GM19324 (cell line): ENCODE data around the gene TMEM151B.

ENCODE experiments used
- ATAC-seq: cut with Tn5 transposase; IDR thresholded peaks from one replicate; pipeline ENCODE4 v1.9.1; 2021; ENCODE audit warnings: mild to moderate bottlenecking, moderate library complexity; ENCODE audit not compliant: unreplicated experiment, low FRiP score

Gene TMEM151B

DNA sequence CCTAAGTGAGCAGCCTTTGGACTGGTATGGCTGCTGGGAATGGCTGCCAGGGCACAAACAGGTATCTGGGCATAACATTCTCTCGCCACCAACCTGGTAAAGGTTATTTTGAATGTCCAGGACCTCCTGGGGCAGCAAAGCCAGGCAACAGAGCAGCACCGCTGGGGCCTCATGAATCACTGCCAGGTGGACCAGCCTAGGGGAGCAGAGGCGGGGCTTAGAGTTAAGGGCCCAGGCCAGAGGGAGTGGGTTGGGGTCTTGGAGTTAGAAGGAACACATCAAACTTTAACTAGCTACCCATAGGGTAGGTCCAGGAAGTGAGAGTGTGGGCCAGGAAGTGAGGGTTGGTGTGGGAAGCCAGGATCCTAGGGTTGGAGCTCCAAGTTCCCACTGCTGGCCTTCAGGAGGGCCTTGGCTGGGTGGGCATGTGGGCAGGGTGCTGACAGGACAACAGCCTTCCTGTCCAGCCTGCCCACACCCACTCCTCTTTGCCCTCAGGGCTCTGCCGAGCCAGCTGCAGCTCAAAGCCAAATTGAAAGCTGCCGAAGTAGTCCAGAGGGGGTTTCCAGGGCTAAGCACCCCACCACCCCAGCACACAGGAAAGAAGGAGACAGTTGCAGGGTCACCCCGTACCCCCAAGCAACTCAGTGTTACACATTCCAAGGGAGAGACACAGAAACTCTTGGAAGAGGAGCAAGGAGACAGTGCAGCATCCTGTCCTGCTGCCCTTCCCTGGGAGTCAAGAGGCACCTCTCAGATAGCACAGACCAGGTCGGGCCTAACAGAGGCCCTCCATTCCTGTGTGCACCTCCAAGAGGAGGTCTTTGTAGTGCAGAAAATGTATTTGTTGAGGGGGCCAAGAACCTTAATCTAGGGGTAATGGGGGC, 7.5 kb upstream of the TMEM151B start:
- no peak for ATAC-seq

DNA sequence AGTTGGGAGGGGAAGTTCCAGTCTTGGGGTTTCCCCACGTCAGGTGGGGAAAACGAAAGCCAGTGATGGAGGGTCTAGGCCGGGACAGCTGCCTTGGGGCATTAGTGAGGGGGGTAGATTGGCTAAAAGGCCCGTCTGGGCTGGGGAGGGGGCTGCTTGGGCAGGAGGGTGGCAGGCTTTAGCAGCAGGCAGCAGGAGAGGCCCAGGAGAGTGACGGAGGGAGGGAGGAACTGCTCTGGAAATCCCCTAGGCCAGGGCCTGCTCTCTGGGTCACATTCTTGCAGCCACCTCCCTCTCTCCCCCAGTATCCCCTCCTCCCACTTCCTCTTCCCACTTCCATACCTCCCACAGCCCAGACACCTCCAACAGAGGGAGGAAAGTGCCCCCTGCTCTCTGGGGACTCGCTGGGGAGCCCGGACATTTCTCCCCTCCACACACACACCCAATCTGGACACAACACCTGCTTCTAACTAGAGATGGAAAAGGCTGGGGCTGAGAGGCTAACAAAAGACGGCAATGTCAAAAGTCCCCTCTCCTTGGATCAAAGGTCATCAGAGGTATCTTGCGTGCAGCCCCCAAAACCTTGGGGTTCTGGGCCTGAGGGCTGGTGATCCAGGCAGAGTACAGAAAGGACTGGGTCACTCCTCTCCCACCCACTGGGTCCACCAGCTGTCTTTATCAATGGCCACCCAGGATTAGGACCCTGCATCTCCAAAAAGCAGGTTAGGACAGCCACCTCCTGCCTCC, 6.7 kb upstream of the TMEM151B start:
- ATAC-seq: no peak

DNA sequence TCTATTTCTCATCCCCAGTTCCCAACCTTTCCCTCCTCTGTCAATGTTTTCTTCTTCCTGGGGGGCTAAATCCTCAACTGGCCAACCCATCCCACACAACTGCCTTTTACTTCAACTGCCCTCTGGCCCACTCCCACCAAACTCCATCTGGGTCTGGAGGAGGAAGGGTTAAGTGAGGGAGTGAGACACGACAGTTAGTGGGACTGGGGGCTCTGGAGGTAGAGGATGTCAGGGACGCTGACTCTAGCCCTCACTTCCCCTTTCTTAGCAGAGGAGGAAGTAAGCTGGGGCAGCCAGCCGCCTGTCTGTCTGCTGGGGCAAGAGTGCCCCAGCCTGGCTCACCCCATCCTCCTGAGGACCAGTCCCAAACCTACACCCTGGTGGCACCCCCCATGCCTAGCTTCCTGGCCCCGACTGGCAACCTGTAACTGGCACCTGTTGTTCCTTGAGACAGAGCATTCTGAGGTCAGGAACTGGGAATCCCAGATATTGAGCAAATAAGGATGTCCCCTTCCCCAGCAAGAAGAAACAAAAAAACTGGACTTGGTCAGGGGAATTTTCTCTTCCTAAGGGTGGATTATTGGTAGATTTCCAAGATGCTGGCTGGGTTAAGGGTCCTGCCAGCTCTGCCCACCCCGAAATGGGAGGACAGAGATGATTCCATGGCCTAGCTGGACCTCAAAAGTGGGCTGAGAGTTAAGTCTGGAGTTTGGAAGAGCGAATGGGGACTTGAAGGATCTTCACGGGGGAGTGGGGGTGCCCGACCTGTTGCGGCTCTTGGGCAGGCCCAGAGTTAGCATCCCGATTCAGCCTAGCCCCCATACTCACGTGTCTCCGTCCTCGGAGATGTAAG, 5.9 kb upstream of the TMEM151B start:
- peak; percentile 43 for ATAC-seq

DNA sequence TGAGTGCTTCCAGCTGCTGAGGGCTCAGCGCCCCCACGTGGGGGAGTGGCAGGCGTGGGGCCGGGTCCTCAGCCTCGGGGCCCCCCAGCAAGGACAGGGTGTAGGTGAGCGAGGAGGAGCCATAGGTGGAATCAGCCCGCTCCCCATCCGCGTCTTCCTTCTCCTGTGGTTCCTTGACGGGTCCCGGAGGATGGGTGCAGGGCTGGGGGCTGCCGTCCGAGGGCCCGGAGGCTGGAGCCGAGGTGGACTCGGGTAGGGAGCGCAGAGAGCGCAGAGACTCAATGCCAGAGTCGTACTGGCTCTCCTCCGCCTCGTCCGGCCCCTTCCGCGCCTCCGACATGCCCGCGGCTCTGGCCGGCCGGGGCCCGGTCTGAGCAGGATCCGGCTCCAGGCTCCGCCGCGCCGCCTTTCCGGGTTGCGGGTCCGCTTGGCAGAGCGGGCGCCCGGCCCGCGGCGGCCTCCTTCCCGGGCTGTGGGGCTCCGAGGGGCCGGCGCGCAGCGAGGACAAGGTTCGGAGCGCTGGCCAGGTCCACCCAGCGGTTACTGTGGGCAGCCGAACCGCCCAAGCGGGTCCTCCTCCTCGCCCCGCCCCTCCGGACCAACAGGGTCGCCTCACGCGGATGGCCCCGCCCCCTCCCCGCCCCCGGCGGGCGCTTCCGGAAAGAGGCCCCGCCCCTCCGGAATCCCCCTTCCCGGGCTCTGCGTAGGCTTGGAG, 5.1 kb upstream of the TMEM151B start, which contains the start of gene NFKBIE:
TSS of gene NFKBIE (minus strand) at position 545 of the 715 bp plus-strand sequence. CDS start at position 340, 205 bp downstream.
- peak; percentile 53 for ATAC-seq

DNA sequence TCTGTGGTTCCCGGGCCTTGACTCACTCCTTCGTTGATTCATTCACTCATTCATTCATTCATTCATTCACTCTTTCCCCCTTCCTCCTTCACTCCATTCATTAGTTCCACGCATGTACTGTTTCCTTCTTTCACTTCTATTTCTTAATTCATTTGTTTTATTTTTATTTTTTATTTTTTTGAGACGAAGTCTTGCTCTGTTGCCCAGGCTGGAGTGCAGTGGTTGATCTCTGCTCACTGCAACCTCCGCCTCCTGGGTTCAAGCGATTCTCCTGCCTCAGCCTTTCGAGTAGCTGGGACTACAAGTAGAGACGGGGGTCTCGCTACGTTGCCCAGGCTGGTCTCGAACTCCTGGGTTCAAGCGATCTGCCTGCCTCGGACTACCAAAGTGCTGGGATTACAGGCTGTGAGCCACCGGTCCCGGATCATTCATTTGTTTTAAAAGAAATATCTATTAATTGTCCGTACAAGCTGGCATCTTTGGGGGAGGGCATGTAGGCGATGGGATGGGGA, 4.5 kb upstream of the TMEM151B start:
- ATAC-seq: no peak

DNA sequence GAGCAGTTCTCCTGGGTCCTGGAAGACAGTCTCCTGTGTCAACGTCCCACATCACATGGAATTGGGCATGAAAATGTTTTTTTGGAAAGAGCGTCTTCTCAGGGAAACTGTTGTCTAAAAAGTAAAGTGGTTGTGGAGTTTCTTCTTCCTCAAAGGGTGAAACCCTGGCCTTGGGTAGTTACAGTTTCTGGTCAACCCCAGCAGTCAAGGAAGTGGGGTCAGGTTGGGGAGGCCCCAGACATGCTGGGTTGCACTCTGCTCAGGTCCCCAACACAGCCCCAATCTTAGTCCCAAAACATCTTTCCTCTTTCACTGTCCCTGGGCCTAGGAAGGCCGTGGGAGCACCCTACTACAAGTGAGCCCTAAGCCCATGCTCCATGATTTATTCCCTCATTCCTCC, 3.9 kb upstream of the TMEM151B start:
- no peak for ATAC-seq

DNA sequence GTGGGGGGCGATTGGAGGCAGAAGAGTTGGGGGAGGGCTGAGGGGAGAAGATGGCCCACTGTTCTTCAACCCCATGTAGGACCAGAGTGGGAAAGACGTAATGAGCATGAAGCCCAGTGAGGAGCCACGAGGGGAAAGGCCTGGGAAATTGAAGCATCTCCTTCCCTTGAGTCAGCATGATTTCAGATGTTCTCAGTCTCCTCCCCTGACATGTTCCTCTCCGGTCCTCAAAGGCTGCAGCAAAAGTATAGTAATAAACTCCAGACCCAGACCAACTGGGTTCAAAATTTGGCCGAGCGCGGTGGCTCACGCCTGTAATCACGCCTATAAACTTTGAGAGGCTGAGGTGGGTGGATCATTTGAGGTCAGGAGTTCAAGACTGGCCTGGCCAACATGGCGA, 3.0 kb upstream of the TMEM151B start:
- ATAC-seq: no peak

DNA sequence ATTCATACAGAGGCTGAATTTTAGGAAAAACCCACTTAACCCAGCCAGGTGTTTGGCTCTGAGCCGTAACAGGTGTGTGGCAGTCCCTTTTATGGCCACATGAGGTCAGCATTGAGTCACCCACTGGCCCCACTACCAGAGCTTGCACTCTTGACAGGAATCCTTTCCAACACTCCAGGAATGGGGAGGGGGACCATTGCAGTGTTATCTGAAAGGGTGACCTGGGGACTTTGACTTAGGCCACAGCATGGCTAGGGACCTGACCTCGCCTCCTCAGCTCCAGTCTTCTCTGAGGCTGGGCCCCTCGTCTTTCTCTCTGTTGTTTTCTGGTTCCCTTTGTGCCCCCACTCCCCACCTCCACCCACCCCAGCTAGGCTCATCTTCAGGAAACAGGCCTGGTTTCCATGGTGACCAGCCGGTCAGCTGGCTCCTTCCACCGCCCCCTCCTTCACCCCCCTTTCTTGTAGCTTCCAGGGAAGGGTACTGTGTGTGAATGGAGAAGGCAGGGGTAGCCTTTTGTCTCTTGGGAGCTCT, 2.1 kb upstream of the TMEM151B start:
- ATAC-seq: no peak

DNA sequence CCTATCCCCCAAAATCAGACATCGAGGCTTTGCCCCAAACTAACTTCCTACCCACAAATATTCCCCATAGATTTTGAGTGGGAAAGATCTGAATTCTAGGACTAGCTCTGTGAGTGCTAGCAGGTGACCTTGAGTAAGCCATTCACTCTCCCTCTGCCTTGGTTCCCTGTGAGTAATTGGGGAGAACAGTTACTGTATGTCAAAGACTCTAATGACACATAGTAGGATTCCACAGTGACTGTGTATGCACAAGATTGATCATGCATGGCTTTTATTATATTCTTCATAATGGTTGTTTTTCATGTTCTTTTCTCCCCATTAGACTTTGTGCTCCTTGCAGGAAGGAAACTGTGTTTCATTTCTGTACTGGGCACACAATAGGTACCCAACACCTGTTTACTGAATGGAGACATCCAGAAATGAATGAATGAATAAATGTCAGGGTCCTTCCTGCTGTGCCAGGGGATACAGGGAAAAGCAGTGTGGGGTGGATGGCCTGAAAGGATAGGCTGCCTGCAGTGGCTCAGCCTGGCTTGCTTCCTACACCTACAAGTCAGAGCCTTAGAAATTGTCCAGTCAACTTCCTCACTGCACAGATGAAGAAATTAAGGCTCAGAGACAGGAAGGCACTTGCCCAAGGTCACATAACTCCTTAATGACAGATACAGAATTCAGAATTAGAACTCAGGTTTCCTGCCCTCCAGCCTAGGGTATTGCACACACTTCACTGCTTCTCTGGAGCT, 901 bp upstream of the TMEM151B start:
- no peak for ATAC-seq

DNA sequence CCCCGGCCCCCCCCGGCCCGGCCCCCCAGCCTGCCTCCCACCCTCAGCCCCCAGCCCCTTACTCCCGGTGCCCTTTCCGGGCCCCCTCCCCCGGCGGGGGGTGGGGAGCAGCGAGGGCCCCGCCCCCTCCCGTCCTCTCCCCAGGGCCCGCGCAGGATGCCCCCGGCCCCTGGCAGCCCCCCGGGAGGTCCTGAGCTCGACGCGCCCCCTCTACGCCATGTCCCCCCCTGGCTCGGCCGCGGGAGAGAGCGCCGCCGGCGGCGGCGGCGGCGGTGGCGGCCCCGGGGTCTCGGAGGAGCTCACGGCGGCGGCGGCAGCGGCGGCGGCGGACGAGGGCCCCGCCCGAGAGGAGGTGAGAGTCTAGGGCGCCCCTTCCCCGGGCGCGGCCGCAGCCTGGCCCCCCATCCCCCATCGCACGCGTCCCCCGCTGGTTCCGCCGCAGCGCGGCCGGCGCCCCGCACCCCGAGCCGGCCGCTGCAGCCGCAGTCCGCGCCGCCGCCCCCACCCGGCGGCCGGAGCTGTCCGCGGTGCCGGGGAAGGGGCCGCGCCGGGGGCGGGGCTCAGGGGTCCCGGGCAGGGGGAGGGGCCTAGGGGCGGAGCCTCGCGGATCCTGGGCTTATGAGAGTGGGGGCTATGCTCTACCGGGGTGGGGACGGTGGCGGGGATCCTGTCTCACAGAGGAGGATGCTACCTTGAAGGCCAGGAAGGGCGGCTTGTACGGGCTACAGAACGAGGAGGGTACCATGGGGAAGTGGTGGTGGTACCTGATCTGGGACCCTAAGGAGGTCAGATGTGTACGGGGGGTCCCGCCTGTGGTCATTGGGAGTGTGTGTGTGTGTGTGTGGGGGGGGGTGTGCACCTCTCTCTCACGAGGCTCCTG, 516 bp downstream of the TMEM151B start:
- no peak for ATAC-seq

DNA sequence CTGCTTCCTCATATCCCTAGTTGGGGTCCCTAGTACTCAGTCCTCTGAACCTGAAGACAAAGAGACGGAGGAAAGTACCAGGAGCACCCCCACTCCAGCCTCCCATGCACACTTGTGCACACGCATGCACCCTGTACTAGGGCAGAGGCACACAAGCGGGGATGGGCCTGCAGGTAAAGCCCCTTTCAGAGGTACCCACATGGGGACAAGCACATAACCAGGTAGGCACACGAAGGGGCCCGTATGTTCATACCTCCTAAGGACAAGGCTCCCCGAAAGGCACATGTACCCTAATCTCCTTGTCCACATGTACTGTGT, 1.1 kb downstream of the TMEM151B start:
- no peak for ATAC-seq

DNA sequence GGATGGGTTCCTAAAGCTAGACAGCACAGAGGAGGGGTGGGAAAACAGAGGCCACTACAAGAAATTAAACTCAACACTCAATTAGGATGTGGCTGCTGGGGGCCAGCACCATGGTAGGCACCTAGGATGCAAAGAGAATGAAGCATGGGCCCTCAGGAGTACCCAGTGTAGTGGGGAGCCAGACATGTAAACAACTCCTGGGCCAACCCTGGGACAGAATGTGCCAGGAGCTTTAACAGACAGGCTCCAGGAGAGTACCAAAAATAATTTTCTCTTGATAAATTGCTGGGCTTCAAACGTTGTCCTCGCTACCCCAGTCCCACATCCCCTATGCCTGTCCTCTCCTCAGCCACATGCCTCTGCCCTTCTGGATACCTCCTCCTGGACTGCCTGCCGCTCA, 1.7 kb downstream of the TMEM151B start:
- no peak for ATAC-seq

DNA sequence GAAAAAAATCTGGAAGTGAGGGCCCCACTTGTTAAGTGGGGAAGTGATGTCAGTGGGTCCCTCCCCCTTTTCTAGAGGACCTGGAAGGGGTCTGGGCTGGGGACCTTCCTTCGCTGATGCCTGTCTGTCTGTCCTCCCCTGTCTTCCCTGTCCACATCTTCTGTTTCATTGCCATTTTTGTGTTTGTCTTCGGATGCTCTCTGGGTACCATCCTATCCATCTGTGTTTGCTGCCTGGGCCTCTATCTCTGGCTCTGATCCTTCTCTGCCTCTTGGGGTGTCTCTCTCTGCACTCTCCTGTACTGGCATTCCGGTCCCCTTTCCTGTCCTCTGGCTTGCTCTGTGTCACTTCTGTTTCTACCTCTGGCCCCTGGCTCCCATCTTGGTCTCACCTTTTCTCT, 2.3 kb downstream of the TMEM151B start:
- no peak for ATAC-seq

DNA sequence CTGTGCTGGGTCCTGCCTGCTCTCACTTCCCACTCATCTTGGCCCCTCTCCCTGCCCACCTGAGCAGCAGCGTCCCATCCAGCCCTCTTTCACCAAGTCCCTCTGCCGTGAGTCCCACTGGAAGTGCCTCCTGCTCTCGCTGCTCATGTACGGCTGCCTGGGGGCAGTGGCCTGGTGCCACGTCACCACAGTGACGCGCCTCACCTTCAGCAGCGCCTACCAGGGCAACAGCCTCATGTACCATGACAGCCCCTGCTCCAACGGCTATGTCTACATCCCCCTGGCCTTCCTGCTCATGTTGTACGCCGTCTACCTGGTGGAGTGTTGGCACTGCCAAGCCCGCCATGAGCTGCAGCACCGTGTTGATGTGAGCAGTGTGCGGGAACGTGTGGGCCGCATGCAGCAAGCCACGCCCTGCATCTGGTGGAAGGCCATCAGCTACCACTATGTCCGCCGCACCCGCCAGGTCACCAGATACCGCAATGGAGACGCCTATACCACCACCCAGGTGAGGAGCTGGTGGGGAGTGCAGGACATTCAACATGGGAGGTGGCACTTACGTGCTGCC, 2.8 kb downstream of the TMEM151B start:
- ATAC-seq: no peak

DNA sequence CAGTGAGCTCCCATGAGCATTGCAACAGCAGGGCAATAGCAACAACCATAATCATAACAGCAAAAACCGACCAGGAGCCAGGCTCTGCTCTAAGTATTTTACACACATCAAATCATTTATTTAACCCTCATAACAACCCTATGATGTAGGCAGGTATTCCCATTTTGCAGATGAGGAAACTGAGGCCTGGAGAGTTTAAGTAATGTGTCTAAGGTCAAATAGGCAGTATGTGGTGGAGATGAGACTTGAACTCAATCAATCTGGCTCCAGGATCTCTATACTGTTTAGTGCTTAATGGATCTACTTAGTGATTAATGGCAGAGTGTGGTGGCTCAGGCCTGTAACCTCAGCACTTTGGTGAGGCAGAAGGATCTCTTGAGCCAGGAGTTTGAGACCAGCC, 3.4 kb downstream of the TMEM151B start:
- no peak for ATAC-seq

DNA sequence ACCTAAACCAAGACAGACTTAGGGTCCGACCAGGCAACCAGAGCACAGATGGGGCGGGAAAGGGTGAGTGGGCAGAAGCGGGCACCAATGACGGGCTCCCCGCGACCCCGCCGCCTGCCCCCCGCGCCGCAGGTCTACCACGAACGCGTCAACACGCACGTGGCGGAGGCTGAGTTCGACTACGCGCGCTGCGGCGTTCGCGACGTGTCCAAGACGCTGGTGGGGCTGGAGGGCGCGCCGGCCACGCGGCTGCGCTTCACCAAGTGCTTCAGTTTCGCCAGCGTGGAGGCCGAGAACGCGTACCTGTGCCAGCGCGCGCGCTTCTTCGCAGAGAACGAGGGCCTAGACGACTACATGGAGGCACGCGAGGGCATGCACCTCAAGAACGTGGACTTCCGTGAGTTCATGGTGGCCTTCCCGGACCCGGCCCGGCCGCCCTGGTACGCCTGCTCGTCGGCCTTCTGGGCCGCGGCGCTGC, 5.1 kb downstream of the TMEM151B start:
- ATAC-seq: no peak

DNA sequence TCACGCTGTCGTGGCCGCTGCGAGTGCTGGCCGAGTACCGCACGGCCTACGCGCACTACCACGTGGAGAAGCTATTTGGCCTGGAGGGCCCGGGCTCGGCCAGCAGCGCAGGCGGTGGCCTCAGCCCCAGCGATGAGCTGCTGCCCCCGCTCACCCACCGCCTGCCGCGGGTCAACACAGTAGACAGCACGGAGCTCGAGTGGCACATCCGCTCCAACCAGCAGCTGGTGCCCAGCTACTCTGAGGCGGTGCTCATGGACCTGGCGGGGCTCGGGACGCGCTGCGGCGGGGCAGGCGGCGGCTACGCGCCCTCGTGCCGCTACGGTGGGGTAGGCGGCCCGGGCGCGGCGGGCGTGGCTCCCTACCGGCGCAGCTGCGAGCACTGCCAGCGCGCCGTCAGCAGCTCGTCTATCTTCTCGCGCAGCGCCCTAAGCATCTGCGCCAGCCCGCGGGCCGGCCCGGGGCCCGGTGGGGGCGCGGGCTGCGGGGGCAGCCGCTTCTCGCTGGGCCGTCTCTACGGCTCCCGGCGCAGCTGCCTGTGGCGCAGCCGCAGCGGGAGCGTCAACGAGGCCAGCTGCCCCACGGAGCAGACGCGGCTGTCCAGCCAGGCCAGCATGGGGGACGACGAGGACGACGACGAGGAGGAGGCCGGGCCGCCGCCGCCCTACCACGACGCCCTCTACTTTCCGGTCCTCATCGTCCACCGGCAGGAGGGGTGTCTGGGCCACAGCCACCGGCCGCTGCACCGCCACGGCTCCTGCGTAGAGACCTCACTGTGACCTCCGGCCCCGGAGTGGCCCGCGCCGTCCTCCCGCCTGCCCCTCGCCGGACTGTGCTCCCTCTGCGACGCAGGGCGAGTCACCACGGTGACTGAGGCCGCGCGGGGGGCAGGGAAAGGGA, 5.7 kb downstream of the TMEM151B start:
- no peak for ATAC-seq
